Stomach smooth muscle (tissue), 2 donors: ENCODE data around the gene NR2F1-AS1.

ENCODE experiments used
- H3K27ac ChIP-seq: one replicate; pipeline ENCODE4 v1.7.0; 2013; ENCODE audit warnings: mild to moderate bottlenecking, low read length, inconsistent platforms
- H3K27me3 ChIP-seq, 2 donors: one replicate each; pipeline ENCODE4 v1.7.0; 2013; ENCODE audit warnings: low read length in 2 of 2; ENCODE audit not compliant: insufficient read depth in 2 of 2, control insufficient read depth in 1 of 2
- H3K36me3 ChIP-seq, 2 donors: one replicate each; pipeline ENCODE4 v1.7.0; 2013; ENCODE audit warnings: low read length in 2 of 2; ENCODE audit not compliant: control insufficient read depth in 2 of 2, insufficient read depth in 2 of 2
- H3K4me1 ChIP-seq: one replicate; pipeline ENCODE4 v1.7.0; 2013; ENCODE audit warnings: low read length; ENCODE audit not compliant: control insufficient read depth, insufficient read depth
- H3K4me3 ChIP-seq, 2 donors: one replicate each; pipeline ENCODE4 v1.7.0; 2013; ENCODE audit warnings: low read length in 2 of 2
- H3K9ac ChIP-seq, 2 donors: one replicate each; pipeline ENCODE4 v1.7.0; 2013; ENCODE audit warnings: low read length in 2 of 2, mild to moderate bottlenecking in 1 of 2
- H3K9me3 ChIP-seq, 2 donors: one replicate each; pipeline ENCODE4 v1.7.0; 2013; ENCODE audit warnings: low read length in 2 of 2; ENCODE audit not compliant: control insufficient read depth in 2 of 2
- donor health status: healthy.
- donor health status: Pancreatic carcinoma.

Gene NR2F1-AS1

DNA sequence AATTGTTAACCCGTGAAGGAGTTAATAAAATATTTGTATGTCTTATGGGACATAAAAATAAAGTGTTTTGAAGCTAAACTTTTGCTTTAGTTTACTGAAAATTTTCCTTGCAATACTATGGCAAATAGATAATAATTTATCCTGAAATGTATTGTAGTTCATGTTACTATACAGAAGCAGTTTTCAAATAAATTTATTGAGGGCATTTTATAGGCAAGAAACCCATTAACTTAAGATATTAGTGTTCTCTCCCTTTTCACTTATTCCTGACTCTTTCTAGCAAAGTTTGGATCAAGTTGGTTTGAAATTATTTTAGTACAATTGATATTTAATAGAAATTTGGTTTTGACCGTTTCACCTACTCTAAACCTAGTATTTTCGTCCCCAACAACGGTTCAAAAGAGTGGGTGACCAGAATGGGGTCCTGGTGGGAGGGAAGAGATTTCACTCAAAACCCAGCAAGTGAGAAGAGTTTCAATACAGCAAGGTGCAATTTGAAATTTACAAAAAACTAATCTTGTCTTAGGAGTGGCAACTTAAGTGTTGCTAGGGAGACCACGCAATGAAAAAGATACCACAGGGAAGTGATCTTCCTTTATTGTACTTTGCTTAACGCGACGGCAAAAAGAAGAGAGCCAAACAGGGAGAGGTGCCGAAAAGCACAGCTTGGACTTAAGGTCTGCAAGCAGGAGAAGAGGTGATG, 30.4 kb upstream of the NR2F1-AS1 start:
- no peaks in the 10 kb centered on the region for H3K36me3 ChIP-seq
- no peak overlapping the region for H3K9ac ChIP-seq
- H3K4me1 ChIP-seq = peaks cover 7% of the 10 kb centered on the region
- no peak overlapping the region for H3K27ac ChIP-seq
- H3K27me3 ChIP-seq = peaks cover 37 to 73% of the 10 kb centered on the region in 2 donors
- peak overlapping the region in 1 of 2 donors; percentile 50 for H3K4me3 ChIP-seq
- H3K9me3 ChIP-seq = no peaks in the 10 kb centered on the region

DNA sequence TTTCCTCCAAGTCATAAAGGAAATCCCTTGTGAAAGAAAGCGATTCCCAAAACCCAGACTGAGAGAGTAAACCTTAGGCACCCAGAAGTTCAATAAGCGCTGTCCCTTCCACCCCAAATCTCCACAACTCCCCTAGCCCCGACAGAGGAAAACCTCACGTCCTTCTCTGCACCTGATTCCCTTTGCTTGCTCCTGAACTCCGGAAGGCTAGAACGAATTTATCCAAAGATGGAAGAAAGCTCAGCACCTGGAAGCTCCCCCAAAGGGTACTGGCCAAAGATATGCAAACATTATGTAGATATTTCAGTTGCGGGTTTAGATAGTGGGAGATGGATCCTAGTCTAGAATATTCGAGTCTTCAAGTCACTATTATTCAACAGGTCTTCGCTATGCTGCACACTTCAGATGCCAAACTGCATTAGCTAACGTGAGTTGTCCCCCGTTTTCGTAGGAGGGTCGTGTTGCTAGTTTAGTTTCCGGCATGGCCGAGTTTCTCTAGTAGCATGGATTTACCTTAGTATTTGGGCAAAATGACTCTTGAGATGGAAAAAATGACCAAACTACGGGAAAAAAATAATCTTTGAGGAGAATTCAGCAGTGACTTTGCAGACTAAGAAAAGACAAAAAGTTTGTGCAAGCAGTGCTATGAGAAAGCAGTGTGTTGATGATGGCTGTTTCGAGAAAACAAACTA, 29.7 kb upstream of the NR2F1-AS1 start:
- Histone ChIP-seq H3K36me3 (no peaks in the 10 kb centered on the region), H3K27me3 (peaks cover 41 to 80% of the 10 kb centered on the region in 2 donors), H3K4me3 (no peak overlapping the region)

DNA sequence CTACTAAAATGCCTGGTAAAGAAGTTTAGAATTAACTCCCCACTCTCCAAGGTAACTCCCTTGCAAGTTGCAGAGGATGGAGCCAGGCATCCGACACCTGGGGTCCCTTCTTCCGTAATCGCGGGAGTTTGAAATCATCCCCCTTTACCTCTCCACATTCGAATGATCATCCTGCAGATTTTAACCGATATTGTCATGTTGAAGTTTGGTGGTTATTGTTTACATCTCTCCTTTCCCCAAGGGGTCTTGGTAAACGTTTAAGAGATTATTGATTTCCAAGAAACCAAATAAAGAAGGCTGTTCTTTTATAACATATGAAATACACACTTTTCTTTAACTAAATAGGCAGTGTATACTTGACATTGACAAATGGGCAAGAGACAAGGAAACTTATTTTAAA, 28.7 kb upstream of the NR2F1-AS1 start:
- Histone ChIP-seq H3K4me3 (no peak overlapping the region), H3K9me3 (no peaks in the 10 kb centered on the region), H3K4me1 (peaks cover 7% of the 10 kb centered on the region), H3K27me3 (peaks cover 44 to 89% of the 10 kb centered on the region in 2 donors), H3K36me3 (no peaks in the 10 kb centered on the region), H3K27ac (no peak overlapping the region), H3K9ac (no peak overlapping the region)

More for the DNA sequence above, 29.7 kb upstream of the NR2F1-AS1 start:
- Histone ChIP-seq H3K27ac (no peak overlapping the region), H3K4me1 (peaks cover 7% of the 10 kb centered on the region), H3K9ac (no peak overlapping the region), H3K9me3 (no peaks in the 10 kb centered on the region)

DNA sequence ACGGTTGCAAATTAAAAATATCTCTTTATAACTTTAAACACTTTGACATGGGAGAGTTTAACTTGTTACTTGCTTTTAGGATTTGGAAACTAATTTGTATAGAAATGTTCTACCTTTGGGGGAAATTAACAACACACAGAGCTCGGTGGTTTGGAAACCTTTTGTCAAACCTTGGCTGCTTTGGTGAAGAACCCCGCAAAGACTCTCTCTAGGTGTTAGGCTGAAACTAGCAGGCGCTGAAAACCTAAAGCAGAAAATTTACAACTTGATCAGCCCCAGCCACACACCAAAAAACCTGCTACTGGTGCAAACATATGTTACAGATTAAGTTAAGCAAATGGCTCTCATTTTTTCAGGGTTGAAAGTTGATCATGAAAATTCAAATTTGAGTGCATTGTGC, 27.8 kb upstream of the NR2F1-AS1 start:
- H3K4me1 ChIP-seq = peaks cover 12% of the 10 kb centered on the region
- peaks cover 45 to 95% of the 10 kb centered on the region in 2 donors for H3K27me3 ChIP-seq
- H3K27ac ChIP-seq = no peak overlapping the region
- no peak overlapping the region for H3K9ac ChIP-seq
- no peak overlapping the region for H3K4me3 ChIP-seq
- H3K36me3 ChIP-seq = no peaks in the 10 kb centered on the region
- H3K9me3 ChIP-seq = no peaks in the 10 kb centered on the region

DNA sequence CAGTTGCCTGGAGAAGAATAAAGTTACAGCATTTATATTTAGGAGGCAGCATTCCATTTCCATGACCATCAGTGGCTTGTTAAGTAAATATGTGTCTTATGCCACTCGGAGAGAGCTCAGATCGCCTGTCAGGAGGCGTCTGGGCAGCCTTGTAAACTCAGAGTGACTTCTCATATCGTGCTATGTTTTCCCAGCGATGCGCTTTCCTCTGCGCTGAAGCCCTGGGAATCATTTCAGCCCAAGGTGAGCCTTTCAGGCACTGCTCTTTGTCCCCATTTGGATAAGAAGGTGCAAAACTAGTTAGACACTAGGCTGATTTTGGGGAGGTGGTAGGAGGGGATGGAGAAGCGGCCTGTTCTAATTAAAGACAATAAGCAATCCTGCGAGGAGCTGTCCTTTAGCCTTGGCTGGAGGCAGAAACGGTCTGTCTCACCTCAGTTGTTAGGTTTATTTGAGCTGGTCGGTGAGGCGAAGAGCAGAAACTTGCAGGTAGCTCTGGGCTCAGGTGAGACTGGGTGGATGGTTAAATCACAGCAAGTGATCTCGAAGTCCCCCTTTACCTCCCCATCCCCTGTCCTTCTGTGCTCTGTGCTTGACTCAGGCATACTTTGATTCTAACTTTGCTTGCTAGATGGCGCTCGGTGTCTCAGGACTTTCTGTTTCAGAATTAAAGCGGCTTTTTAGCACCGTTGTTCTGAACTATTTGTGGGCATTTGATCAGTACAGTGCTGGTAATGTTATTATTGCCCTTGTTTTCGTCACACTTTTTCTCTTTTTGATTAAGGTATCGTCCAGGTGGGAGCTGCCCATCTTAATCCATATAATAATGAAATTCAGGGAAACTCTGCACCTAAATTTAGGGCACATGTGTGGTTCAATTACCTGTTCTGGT, 26.6 kb upstream of the NR2F1-AS1 start:
- Histone ChIP-seq H3K9ac (no peak overlapping the region), H3K36me3 (no peaks in the 10 kb centered on the region), H3K27ac (peak overlapping the region; percentile 37), H3K27me3 (peaks cover 44 to 91% of the 10 kb centered on the region in 2 donors), H3K9me3 (no peaks in the 10 kb centered on the region), H3K4me3 (peak overlapping the region in 1 of 2 donors; percentile 1), H3K4me1 (peaks cover 15% of the 10 kb centered on the region)

DNA sequence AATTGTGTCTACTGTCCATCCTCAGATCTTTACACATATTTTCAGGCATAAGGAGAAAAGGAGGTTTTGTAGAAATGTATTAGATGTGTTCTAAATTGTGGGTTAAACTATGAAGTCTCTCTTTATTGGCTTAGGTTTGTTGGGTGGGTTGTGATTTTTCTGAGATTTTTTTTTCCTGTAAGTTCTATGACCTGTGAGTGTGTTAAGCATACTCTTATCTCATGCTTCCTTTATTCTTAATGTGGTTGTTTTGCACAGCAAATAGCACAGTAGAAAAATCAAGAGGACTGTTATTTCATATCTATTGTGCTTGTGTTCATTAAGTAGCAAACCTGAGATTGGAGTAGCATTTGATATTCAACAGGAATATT, 25.3 kb upstream of the NR2F1-AS1 start:
- no peak overlapping the region for H3K9ac ChIP-seq
- H3K4me1 ChIP-seq = peaks cover 8% of the 10 kb centered on the region
- H3K27ac ChIP-seq = peak overlapping the region; percentile 12
- no peak overlapping the region for H3K4me3 ChIP-seq
- H3K27me3 ChIP-seq = peaks cover 35 to 85% of the 10 kb centered on the region in 2 donors
- no peaks in the 10 kb centered on the region for H3K36me3 ChIP-seq
- H3K9me3 ChIP-seq = no peaks in the 10 kb centered on the region

DNA sequence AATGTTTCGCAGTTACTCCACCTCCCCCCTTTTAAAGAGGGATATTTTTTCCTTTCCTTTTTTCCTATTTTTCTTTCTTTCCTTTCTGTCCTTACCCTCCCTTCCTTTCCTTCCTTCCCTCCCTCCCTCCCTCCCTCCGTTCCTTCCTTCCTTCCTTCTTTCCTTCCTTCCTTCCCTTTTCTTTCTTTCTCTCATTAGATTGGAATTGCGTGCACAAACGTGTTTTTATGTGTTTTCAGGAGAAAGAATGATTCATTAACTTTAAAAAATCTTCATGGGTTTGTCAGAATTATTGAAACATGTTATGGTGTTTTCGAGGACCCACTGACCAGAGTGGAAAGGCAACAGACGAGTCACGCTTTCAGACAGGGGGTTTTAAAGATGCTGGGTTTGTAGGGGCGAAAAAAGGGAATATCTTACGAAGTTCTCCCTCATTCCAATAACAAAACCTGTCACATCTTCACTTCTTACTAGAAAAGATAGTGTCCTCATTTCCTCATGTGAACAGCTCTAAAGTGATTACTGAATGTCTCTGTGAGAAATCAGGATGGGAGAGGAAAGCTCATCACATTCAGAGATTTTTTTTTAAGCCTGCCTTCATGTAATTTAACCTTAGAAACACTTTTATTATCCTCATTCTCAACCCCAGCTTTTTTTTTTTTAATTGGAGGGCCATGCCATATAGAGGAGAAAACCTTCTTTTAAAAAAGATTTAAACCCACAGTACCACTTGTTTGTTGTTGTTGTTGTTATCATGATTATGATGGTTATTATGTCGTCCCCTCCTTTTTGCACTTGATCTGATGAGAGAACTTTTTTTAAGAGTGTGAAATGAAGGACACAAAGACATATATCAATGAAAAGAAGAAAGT, 23.9 kb upstream of the NR2F1-AS1 start:
- H3K36me3 ChIP-seq = no peaks in the 10 kb centered on the region
- no peak overlapping the region for H3K4me3 ChIP-seq
- no peaks in the 10 kb centered on the region for H3K9me3 ChIP-seq
- H3K9ac ChIP-seq = no peak overlapping the region
- peaks cover 24 to 71% of the 10 kb centered on the region in 2 donors for H3K27me3 ChIP-seq
- peaks cover 8% of the 10 kb centered on the region for H3K4me1 ChIP-seq
- H3K27ac ChIP-seq = peak overlapping the region; percentile 55

DNA sequence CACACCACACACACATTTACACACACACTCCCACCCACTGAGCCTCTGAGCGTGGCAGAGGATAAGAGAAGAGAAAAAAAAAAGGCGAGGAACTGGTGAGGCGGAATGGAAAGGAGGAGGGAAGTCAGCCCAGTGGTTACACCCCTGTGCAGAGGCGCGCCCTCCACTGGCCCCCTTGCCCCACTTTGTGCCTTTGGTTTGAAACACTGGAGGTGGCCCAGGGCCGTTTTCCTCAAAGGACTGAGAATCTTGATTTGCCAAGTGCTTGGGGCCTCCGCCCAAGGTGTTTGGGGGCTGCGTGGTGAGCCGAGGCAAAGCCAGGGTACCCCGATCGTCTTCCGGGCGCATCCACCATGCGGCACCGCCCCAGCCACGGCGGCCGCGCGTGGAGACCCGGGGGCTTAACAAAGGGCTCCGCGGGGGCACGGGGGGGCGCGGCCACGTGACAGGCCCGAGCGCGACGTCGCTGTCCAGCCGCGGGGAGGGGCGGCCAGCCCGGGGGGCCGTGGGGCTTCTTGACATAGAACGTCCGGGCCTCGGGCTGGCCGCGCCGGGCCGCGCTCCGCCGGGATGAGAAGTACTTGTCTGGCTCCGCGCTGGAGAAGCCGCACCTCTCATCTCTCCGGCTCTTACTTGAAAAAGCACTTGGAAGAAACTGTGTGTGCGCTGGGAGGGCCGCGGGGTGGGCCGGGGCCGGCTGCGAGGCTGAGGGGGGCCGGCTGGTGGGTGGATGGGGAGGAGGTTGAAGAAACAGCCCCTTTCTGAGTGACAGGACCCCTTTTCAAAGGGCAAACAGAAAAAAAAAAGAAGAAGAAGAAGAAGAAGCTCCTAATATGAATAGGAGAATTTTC, 23.0 kb upstream of the NR2F1-AS1 start:
- H3K27ac ChIP-seq = peak overlapping the region; percentile 55
- peaks cover 8% of the 10 kb centered on the region for H3K4me1 ChIP-seq
- H3K4me3 ChIP-seq = peak overlapping the region; percentile 23 to 49
- H3K36me3 ChIP-seq = no peaks in the 10 kb centered on the region
- H3K27me3 ChIP-seq = peaks cover 24 to 65% of the 10 kb centered on the region in 2 donors
- H3K9me3 ChIP-seq = no peaks in the 10 kb centered on the region
- H3K9ac ChIP-seq = no peak overlapping the region

DNA sequence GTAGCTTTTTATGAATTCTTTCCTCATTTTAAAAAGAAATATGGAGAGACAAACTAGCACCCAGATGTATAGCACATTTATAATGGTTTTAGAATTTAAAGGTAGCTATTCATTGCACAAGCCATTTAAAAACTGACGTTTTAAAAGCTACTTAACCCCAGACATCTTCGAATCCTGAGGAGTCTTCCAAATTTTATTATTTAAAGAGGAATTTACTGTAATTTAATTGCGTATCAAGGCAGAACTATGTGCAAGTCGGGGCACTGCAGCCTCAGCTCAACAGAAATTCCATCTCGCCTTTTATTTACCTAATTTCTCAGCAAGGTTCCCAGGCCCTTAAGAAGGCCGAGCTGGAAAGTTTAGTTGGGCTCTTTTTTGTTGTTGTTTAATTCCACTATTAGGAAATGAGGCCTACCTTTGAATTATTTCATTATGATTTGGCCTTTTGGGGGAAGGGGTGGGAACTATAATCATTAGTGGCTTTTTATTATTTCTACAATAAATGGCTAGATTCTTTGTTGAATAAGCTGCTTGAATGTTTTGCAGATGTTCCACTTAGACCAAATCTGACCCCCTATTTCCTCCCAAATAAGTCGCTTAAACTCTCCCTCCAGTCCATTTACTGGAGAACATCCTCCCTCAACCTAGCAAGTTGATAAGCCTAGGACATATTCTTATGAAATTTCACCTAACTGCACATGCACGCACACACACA, 22.2 kb upstream of the NR2F1-AS1 start:
- Histone ChIP-seq H3K27ac (peak overlapping the region; percentile 55), H3K4me3 (peak overlapping the region in 1 of 2 donors; percentile 49)

More for the DNA sequence above, 22.2 kb upstream of the NR2F1-AS1 start:
- Histone ChIP-seq H3K9ac (no peak overlapping the region), H3K36me3 (no peaks in the 10 kb centered on the region), H3K9me3 (no peaks in the 10 kb centered on the region), H3K27me3 (peaks cover 21 to 61% of the 10 kb centered on the region in 2 donors), H3K4me1 (peaks cover 8% of the 10 kb centered on the region)
